OCI-M2 (cell line): ENCODE measurements around the gene ESD.

Source experiments
- DNase-seq: peaks from one replicate; lab custom pipeline; 2025; ENCODE audit not compliant: unreplicated experiment; lab: John Stamatoyannopoulos, UW

The ESD gene

GRCh38 chr13:46747031-46747820 lies 49.7 kb downstream of the ESD start:
- DNase-seq, result no peak

DNA sequence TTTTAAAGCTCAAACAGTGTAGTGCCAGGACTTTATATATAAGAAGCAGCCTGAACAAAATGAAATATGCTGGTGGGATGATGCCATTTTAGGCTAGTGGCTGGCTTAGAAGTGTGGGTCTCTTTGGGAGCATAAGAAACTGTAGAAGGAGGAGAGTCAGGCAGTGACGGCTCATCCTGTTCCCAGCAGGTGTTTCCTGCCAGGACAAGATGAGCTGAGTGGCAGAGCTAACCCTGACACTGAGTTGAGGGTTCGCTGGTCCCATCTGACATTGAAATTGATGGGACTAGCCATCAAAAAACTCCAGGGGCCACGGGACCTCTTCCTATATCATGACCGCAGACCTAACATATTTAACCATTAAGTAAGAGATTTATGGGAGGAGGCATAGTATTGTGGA lies 51.3 kb downstream of the ESD start:
- no peak for DNase-seq

GRCh38 chr13:46745062-46745461 lies 51.9 kb downstream of the ESD start:
- DNase-seq, result no peak

GRCh38 chr13:46743191-46743590 lies 53.8 kb downstream of the ESD start:
- DNase-seq, result no peak

DNA sequence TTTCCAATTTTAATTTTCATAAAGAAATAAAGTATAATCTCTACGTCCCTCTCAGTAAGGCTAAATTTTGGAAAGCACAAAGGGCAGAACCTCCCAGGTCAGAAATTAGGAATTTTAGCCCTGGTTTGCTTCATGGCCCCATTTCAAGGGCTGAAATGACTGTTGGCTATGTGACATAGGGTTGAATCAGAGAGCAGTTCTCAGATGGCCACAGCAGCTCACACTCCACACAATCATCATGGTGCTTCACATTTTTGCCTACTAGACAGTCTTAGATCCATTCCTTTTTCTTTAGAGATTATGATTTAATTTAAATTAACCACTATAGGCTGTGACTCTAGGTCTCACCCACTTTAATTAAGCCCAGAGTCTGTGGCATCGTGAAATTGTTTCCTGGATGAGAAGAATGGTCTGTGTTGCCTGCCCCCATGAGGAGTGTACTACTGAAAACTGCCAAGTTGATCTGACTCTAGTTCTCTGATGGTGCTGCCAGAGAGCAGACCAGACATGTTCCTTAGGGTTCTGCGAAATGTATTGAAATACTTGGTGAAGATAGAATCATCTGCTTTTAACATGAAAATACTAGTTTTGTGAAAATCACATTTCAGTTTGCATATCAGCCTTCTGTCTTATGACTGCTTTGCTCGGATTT lies 57.4 kb downstream of the ESD start:
- DNase-seq, result no peak

- no peak for DNase-seq
Observed at GRCh38 chr13:46738766-46739165, 58.2 kb downstream of the ESD start.

DNA sequence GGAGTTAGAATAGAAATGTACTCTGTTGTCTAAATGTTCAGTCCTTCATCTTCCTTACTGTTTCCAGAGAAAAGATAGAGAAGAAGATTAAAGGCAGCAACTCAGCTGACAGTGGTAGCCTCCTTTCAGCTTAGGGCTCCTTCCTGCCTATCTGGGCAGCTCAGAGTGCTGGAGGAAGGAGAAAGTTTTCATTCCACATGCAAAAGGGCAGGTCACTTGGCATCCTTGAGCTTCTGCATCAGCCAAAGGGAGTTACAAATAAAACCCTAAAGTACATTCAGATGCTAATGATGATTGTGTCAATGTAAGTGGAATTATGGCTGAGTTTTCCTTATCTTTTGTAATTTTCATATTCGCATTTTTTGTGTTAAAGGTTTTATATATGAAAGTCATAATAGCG lies 58.9 kb downstream of the ESD start:
- DNase-seq, result no peak

DNA sequence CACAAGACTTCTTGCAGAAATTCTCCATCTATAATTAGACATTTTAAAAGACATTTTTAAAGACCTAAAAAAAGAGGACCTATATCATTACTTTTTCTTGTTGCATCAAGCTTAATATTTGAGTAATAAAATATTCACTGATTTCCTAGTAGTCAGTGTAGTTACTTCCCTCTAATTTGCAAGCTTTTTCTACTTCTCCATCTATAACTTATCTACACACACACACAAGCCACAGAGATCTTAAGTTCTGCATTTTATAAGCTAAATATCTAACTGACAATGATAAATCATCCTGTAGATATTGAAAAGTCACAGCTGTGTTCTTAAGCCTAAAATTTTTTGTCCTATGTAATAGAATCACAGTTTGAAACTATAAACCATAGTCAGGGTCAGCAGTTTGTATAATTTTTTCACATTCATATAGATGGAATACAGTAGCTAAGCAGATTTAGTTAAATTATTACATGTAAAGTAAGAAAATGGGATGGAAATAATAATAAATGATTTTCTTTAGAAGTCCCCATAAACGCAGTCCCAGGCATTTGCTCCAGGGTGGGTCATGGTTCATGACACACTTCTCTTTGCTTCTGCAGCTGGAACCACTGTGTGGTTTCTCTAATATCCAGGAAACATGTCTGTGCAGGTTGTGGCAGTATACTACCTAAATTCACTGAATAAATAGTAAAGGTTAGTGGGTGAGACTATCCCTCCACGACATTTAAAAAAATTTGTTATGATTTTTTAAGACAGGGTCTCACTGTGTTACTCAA lies 60.2 kb downstream of the ESD start:
- no peak for DNase-seq

- DNase-seq, result no peak
Observed at GRCh38 chr13:46735425-46735824, 61.5 kb downstream of the ESD start.

GRCh38 chr13:46731535-46731934 lies 65.4 kb downstream of the ESD start:
- DNase-seq, result no peak

DNA sequence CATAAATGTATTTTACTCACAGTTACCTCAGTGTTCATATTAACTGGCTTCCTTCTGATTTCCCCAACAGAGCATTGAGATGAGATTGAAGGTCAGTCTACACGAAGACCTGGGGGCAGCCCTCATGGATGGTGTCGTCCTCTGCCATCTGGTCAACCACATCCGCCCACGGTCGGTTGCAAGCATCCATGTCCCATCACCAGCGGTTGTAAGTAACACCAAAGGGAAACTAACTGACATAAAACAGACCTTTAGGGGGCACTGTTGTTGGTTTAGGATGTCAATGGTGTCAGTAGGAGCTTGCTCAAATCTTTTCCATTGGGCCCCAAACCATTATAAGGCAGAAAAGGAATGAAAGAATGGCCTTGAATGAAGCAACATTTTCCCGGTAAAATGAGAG lies 68.2 kb downstream of the ESD start:
- no peak for DNase-seq

DNA sequence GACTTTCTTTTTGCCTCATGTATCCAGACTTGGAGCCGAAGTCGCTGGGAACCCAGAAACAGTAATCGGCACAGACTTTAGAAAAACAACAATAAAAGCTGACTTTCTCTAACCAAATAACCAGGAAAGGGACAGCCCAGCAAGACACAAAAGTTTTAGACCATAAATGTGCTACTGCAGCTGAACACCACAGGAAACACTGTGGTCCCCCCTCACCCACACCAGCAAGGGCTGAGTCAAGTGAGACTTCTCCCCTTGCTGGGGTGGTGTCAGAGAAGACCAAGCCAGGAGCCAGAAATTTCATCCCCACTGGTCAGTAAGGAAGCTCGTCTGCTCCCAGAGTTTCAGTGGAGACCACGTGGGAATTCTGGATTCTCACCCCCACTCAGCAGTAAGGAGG lies 70.6 kb downstream of the ESD start:
- DNase-seq, result no peak
